Upper lobe of left lung (tissue), 4 donors: ENCODE measurements around the gene ANKRD40.

Experiments
- POLR2A ChIP-seq, 4 donors: fragments of 450-650 bp; IDR thresholded peaks; one replicate each; pipeline ENCODE4 v1.5.1; 2016 to 2017; ENCODE audit warnings: antibody characterized with exemption in 4 of 4, mild to moderate bottlenecking in 2 of 4
- POLR2AphosphoS5 ChIP-seq, 2 donors: sonication (generic); formaldehyde crosslinking; IDR thresholded peaks; one replicate each; pipeline ENCODE4 v1.5.1; 2017; ENCODE audit warnings: antibody characterized with exemption in 2 of 2
- TF ChIP-seq, protein P1 (sequence below), 6 experiments: fragments of 450-650 bp in 4 of 6; fragments of 200-600 bp in 2 of 6; sonication (generic) in 2 of 6; IDR thresholded peaks; one replicate each; pipeline ENCODE4 v1.5.1; 2016 to 2019; ENCODE audit warnings: antibody characterized with exemption in 6 of 6

DNA sequence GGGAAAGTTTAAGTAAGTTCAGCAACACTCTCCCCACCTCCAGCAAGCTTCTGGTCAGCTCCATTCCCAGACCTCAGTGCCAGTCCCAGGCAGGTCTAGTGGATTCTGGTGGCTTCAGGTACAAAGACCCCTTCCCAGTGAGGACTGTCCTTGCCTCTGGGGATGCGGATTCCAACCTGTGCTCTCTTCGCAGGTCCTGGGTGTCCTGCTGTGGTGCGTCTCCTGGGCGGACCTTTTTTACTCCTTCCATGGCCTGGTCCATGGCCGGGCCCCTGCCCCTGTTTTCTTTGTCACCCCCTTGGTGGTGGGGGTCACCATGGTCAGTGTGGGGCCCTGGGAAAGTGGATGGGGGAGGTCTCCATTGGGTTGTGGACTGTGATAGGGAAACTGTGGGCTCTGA is 51.2 kb downstream of the ANKRD40 start:
- TF ChIP-seq, protein P1, sequence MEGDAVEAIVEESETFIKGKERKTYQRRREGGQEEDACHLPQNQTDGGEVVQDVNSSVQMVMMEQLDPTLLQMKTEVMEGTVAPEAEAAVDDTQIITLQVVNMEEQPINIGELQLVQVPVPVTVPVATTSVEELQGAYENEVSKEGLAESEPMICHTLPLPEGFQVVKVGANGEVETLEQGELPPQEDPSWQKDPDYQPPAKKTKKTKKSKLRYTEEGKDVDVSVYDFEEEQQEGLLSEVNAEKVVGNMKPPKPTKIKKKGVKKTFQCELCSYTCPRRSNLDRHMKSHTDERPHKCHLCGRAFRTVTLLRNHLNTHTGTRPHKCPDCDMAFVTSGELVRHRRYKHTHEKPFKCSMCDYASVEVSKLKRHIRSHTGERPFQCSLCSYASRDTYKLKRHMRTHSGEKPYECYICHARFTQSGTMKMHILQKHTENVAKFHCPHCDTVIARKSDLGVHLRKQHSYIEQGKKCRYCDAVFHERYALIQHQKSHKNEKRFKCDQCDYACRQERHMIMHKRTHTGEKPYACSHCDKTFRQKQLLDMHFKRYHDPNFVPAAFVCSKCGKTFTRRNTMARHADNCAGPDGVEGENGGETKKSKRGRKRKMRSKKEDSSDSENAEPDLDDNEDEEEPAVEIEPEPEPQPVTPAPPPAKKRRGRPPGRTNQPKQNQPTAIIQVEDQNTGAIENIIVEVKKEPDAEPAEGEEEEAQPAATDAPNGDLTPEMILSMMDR (IDR thresholded peaks at IDR 0.05): no peak
- TF ChIP-seq POLR2A (IDR thresholded peaks at IDR 0.05) (no peak), POLR2AphosphoS5 (IDR thresholded peaks at IDR 0.05) (no peak)
